Memory B cell (primary cell): ENCODE data around the gene CMTM1.

Experiments used
- ATAC-seq: fragments of 150-1000 bp; cut with Tn5 transposase; 2 replicates; pipeline ENCODE4 v1.10.0; 2021; ENCODE audit warnings: low read depth, mild to moderate bottlenecking, moderate library complexity
- DNase-seq, 2 donors: peaks; one replicate each; pipeline ENCODE4 v3.0.0; 2022; ENCODE audit warnings: low spot score in 2 of 2
- H3K27ac Mint-ChIP-seq: one replicate; pipeline ENCODE4 v1.8.0; 2022; ENCODE audit warnings: mild to moderate bottlenecking, moderate library complexity, mixed read lengths
- H3K27me3 Mint-ChIP-seq: one replicate; pipeline ENCODE4 v1.8.0; 2022; ENCODE audit warnings: mixed read lengths
- H3K36me3 Mint-ChIP-seq: one replicate; pipeline ENCODE4 v1.8.0; 2022; ENCODE audit warnings: mild to moderate bottlenecking, mixed read lengths
- H3K4me1 Mint-ChIP-seq: one replicate; pipeline ENCODE4 v1.8.0; 2022; ENCODE audit warnings: mixed read lengths
- H3K4me3 Mint-ChIP-seq: one replicate; pipeline ENCODE4 v1.8.0; 2022; ENCODE audit warnings: mild to moderate bottlenecking, moderate library complexity, mixed read lengths
- H3K9me3 Mint-ChIP-seq: one replicate; pipeline ENCODE4 v1.8.0; 2022; ENCODE audit warnings: mixed read lengths

CMTM1 gene

DNA sequence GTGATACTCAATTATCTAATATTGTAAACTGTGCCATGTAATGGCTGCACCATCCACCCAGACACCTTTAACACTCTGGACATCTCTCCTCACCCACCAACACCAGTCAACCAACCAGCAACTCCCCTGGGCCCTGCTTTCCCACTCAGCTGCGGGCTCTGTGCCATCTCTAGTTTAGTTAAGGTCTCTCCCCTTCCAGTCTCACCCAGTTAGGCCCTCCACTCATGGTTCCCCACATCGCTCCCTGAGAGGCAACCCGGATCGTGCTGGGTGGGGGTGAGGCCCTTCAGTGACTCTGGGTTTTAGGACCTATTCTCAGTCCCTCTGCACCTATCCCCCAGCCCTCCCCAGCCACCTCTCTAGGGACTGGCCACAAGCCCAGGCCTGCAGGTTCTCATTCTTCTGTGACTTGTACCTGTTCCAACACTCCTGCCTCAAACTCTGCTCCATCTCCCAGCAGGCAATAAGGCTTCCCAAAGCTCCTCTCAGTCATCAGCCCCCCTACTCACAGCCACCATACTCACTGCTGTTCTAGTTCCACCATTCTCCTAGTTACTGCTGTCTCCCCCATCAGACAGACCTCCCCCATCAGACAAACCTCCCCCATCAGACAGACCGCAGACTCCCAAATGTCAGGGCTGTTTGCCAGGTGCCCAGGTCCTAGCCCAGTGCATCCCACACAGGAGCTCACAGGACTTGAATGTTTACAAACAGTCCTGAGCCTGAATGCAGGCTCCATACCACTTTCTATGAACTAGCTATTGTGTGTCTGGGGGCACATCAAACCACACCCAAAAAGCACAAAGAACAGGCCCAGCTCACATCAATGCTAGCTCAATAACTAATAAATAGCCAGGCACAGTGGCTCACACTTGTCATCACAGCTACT, 18.9 kb upstream of the CMTM1 start:
- H3K27me3 Mint-ChIP-seq, result no peaks in the 10 kb centered on the region
- ATAC-seq (no peak), DNase-seq (no peak)
- H3K27ac Mint-ChIP-seq, result no peak overlapping the region
- no peaks in the 10 kb centered on the region for H3K36me3 Mint-ChIP-seq
- peak overlapping the region; percentile 22 for H3K4me3 Mint-ChIP-seq
- no peaks in the 10 kb centered on the region for H3K9me3 Mint-ChIP-seq
- peaks cover 55% of the 10 kb centered on the region for H3K4me1 Mint-ChIP-seq

GRCh38 chr16:66548068-66548467, 18.2 kb upstream of the CMTM1 start:
- Mint-ChIP-seq H3K4me1 (peaks cover 59% of the 10 kb centered on the region), H3K36me3 (no peaks in the 10 kb centered on the region), H3K9me3 (no peaks in the 10 kb centered on the region), H3K4me3 (no peak overlapping the region), H3K27me3 (no peaks in the 10 kb centered on the region), H3K27ac (peak overlapping the region; percentile 23)
- DNase-seq (no peak), ATAC-seq (no peak)

DNA sequence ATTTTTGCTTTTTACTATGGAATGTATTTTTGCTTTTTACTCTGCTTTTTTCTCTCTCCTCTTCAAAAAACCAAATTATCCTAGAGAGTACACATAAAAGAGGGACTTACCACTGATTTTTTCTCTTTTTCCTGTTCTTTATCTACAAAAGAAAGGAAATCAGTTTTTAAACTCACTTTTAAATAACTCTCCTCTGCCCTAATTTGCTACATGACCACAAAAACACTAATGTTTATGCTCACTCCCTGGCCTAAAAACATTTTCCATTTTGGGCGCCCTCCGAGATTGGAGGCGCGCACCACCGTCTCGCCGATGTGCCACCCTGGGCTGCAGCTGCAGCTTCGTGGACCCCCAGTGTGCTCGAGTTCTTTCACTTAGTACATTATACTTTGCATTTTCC, 17.4 kb upstream of the CMTM1 start:
- no peaks in the 10 kb centered on the region for H3K9me3 Mint-ChIP-seq
- peak overlapping the region; percentile 77 for H3K4me3 Mint-ChIP-seq
- H3K36me3 Mint-ChIP-seq, result no peaks in the 10 kb centered on the region
- ATAC-seq (no peak), DNase-seq (no peak)
- H3K27me3 Mint-ChIP-seq, result no peaks in the 10 kb centered on the region
- peak overlapping the region; percentile 23 for H3K27ac Mint-ChIP-seq
- peaks cover 63% of the 10 kb centered on the region for H3K4me1 Mint-ChIP-seq

DNA sequence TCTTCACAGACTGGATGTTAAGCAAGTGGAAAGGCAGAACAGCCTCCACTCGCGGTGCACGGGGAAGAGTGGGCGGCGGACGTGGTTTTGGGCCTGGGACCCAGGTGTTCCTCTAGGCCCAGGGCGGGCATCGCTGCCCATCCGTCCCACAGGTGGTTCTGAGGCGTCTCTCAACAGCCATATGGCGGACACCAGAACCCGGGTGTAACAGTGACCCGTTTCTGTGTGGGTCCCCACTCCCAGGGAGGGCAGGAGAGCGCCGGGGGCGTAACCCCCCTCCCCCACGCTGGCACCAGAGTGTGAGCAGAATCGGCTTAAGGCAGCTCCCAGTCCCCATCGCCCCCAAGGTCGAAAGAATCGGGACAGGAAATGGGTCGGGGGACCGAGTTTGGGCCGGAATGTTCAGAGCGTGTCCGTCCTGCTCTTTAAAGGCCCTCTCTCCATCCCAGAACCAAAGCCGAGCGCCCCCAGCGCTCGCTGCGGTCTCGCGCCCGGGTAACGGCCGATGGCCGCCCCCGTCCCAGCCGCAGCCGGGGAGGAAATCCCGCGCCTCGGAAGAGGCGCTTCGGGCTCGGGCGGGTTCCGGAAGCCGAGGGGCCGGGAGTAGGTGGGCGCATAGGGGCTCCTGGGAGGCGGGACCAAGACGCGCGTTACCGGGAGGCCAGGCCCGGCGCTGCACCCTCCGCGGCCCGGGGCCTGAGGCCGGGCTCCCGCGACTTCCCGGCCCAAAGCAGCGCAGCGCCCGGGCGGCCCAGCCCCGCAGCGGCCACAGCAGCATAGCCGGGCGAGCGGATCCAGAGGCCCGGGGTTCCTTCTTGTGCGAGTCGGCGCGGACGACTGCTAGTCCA, 16.7 kb upstream of the CMTM1 start, which contains the start of gene TK2:
TSS of gene TK2 (minus strand) at position 839 of the 848 bp plus-strand sequence. CDS start at position 778, 61 bp downstream.
- peak within 1 kb of the TSS; percentile 77 for H3K4me3 Mint-ChIP-seq
- H3K27me3 Mint-ChIP-seq, result no peaks in the 10 kb centered on the region
- H3K36me3 Mint-ChIP-seq, result peaks cover 2% of the 10 kb centered on the region
- H3K9me3 Mint-ChIP-seq, result no peaks in the 10 kb centered on the region
- DNase-seq (peak; percentile 47 to 58), ATAC-seq (peak; percentile 38)
- H3K4me1 Mint-ChIP-seq, result peaks cover 62% of the 10 kb centered on the region
- H3K27ac Mint-ChIP-seq, result peak within 1 kb of the TSS; percentile 23

DNA sequence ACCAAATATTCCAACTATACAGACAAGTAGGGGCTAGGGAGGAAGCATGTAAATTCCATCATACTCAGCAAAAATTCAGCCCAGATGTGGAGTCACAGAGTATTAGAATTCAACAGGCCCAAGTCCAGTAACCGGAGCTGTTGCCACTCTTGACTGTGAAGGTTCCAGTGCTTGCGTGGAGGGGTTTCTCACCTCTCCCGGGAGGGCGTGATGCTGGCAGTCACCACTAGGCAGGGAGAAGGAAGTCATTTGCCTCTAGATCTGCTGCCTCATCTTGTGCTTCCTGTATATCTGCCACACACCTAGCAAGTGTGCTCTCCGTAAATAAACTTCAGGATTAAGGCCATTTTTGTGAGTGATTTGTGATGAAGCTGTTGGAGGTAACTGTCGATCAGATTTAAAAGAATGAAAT, 14.9 kb upstream of the CMTM1 start:
- ATAC-seq, result peak; percentile 46
- H3K36me3 Mint-ChIP-seq, result peaks cover 10% of the 10 kb centered on the region
- peak overlapping the region; percentile 90 for H3K4me3 Mint-ChIP-seq

GRCh38 chr16:66551788-66552285, 14.4 kb upstream of the CMTM1 start:
- Mint-ChIP-seq H3K4me3 (peak overlapping the region; percentile 90), H3K9me3 (no peaks in the 10 kb centered on the region), H3K4me1 (peaks cover 70% of the 10 kb centered on the region), H3K27me3 (no peaks in the 10 kb centered on the region), H3K36me3 (peaks cover 10% of the 10 kb centered on the region), H3K27ac (peak overlapping the region; percentile 91)
- DNase-seq (peak in 1 of 2 donors; percentile 6), ATAC-seq (no peak)

More for the DNA sequence above, 14.9 kb upstream of the CMTM1 start:
- peak overlapping the region; percentile 91 for H3K27ac Mint-ChIP-seq
- peaks cover 74% of the 10 kb centered on the region for H3K4me1 Mint-ChIP-seq
- H3K9me3 Mint-ChIP-seq, result no peaks in the 10 kb centered on the region
- peak; percentile 36 to 46 for DNase-seq
- no peaks in the 10 kb centered on the region for H3K27me3 Mint-ChIP-seq

DNA sequence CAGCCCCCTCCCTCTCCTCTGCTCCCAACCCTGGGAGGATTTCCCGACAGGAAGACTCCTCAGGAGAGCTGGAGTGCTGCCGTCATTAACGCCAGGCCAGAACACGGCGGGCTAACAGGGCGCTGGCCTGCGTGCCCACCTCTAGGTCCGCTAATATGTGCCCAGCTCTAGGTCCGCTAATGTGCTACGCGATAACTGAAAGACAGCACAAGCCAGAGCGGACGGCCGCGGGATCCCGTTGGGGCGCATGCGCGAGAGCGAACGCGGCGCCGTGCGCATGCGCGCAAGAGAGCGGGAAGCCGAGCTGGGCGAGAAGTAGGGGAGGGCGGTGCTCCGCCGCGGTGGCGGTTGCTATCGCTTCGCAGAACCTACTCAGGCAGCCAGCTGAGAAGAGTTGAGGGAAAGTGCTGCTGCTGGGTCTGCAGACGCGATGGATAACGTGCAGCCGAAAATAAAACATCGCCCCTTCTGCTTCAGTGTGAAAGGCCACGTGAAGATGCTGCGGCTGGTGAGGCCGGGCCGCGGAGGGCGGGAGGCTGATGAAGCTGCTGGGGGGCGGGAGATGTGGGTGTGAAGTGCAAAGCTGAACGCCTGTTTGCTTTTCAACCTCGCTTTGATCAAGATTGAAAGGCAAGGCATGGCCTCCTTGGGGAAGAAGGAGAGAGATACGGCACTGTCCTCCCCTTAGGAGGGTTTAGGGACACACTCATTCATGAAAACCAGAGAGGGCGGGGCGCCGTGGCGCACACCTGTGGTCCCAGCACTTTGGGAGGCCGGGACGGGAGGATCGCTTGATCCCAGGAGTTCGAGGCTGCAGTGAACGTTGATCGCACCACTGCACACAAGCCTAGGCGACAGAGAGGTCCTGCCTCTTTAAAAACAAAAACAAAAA, 13.7 kb upstream of the CMTM1 start, which contains the start of gene CKLF:
TSS of gene CKLF (plus strand) at position 291 of the 892 bp plus-strand sequence. CDS start at position 431, 140 bp downstream.
- Mint-ChIP-seq H3K36me3 (peaks cover 13% of the 10 kb centered on the region), H3K9me3 (no peaks in the 10 kb centered on the region)
- peak; percentile 73 for ATAC-seq

GRCh38 chr16:66553223-66553622, 13.0 kb upstream of the CMTM1 start:
- Mint-ChIP-seq H3K27ac (no peak overlapping the region), H3K9me3 (no peaks in the 10 kb centered on the region), H3K36me3 (peaks cover 15% of the 10 kb centered on the region), H3K27me3 (no peaks in the 10 kb centered on the region), H3K4me1 (peaks cover 60% of the 10 kb centered on the region), H3K4me3 (peak overlapping the region; percentile 90)
- ATAC-seq (no peak), DNase-seq (no peak)

More for the DNA sequence above, 13.7 kb upstream of the CMTM1 start, which contains the start of gene CKLF:
- H3K27me3 Mint-ChIP-seq, result no peaks in the 10 kb centered on the region
- H3K4me3 Mint-ChIP-seq, result peak within 1 kb of the TSS; percentile 90
- H3K4me1 Mint-ChIP-seq, result peaks cover 65% of the 10 kb centered on the region
- peak; percentile 89 to 90 for DNase-seq
- peak within 1 kb of the TSS; percentile 91 for H3K27ac Mint-ChIP-seq

- no peaks in the 10 kb centered on the region for H3K27me3 Mint-ChIP-seq
- no peak overlapping the region for H3K27ac Mint-ChIP-seq
- H3K36me3 Mint-ChIP-seq, result peaks cover 19% of the 10 kb centered on the region
- H3K4me1 Mint-ChIP-seq, result peaks cover 54% of the 10 kb centered on the region
- no peak for DNase-seq
- ATAC-seq, result no peak
- no peaks in the 10 kb centered on the region for H3K9me3 Mint-ChIP-seq
- no peak overlapping the region for H3K4me3 Mint-ChIP-seq
Measured at GRCh38 chr16:66554021-66554420, 12.2 kb upstream of the CMTM1 start.

DNA sequence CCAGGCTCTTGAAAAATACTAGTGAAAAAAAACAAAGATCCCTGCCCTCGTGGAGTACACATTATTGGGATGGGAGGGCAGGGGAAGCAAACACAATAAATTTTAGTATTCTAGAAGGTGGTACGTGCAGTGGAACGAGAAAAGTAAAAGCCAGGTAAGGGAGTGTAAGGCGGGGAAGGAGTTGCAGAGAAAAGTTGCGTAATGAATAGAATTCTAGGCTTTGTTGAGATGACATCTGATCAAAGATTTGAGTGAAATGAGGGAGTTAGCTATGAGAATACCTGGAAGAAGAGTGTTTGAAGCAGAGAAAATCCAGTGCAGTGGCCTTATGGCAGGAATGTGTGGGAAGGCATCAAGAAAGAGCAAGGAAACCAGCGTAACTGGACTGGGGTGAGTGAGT, 11.7 kb upstream of the CMTM1 start:
- ATAC-seq (no peak), DNase-seq (no peak)
- Mint-ChIP-seq H3K36me3 (peaks cover 19% of the 10 kb centered on the region), H3K4me1 (peaks cover 52% of the 10 kb centered on the region), H3K4me3 (no peak overlapping the region), H3K27ac (no peak overlapping the region), H3K9me3 (no peaks in the 10 kb centered on the region), H3K27me3 (no peaks in the 10 kb centered on the region)

DNA sequence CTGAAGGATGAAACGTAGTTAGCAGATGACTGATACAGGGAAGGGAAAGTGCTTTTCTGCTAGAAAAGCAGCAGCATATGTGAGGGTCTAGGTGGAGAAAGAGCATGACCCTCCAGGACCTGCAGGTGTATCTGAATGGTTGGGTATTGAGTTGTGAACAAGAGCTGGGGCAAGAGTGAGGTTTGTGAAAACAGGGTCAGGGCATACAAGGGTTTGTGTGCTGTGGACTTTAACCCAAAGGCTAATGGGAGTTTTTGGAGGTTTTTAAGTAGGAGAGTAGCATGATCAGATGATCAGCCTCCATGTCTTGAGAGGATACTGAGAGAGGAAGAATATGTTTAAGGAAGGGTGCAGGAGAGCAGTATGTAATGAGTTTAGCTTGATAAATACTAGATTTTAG, 6.1 kb upstream of the CMTM1 start:
- Mint-ChIP-seq H3K4me3 (no peak overlapping the region), H3K27me3 (no peaks in the 10 kb centered on the region), H3K9me3 (no peaks in the 10 kb centered on the region), H3K4me1 (peaks cover 35% of the 10 kb centered on the region), H3K27ac (peak overlapping the region; percentile 3), H3K36me3 (peaks cover 25% of the 10 kb centered on the region)
- no peak for DNase-seq
- ATAC-seq, result no peak

GRCh38 chr16:66561381-66562080, 4.7 kb upstream of the CMTM1 start:
- Mint-ChIP-seq H3K4me3 (no peak overlapping the region), H3K27me3 (no peaks in the 10 kb centered on the region), H3K27ac (peak overlapping the region; percentile 18), H3K4me1 (peaks cover 23% of the 10 kb centered on the region), H3K9me3 (no peaks in the 10 kb centered on the region), H3K36me3 (peaks cover 23% of the 10 kb centered on the region)
- DNase-seq (no peak), ATAC-seq (no peak)
